ENCODE results near the gene HENMT1.

GRCh38 chr1:108601708-108602410, 59.0 kb downstream of the HENMT1 start:
- TF ChIP-seq CTCF (conservative IDR thresholded peaks at IDR 0.05) (no peak), ZFX (IDR thresholded peaks at IDR 0.05) (no peak)
